Hepatocyte (in vitro differentiated cells): Measurements from ENCODE around the gene RAB11FIP2.
"Not testable (repeated sequence)": the region's sequence is repeated elsewhere in the genome, so short reads cannot be mapped to it uniquely, and the experiment has no call there.

Experiments used
- CTCF ChIP-seq: fragments of 200-600 bp; sonication (generic); IDR thresholded peaks from 2 replicates; pipeline ENCODE4 v1.5.1; 2016; ENCODE audit warnings: antibody characterized with exemption, mild to moderate bottlenecking; ENCODE audit not compliant: poor library complexity
- EZH2phosphoT487 ChIP-seq: fragments of 200-600 bp; sonication (generic); IDR thresholded peaks from one replicate; pipeline ENCODE4 v1.6.1; 2018; ENCODE audit warnings: antibody characterized with exemption, mild to moderate bottlenecking, low read depth, moderate library complexity; ENCODE audit not compliant: unreplicated experiment, severe bottlenecking

DNA sequence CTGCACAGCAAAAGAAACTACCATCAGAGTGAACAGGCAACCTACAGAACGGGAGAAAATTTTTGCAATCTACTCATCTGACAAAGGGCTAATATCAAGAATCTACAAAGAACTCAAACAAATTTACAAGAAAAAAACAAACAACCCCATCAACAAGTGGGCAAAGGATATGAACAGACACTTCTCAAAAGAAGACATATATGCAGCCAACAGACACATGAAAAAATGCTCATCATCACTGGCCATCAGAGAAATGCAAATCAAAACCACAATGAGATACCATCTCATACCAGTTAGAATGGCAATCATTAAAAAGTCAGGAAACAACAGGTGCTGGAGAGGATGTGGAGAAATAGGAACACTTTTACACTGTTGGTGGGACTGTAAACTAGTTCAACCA, 20.6 kb upstream of the RAB11FIP2 start:
- not testable (repeated sequence) for TF ChIP-seq CTCF, EZH2phosphoT487
